GM19397 (cell line): Measurements from ENCODE around the gene GPRC5D.

Source experiments
- ATAC-seq: cut with Tn5 transposase; IDR thresholded peaks from one replicate; pipeline ENCODE4 v1.9.1; 2021; ENCODE audit warnings: mild to moderate bottlenecking, moderate library complexity; ENCODE audit not compliant: unreplicated experiment

GPRC5D gene

GRCh38 chr12:12952036-12952435 is at the start of gene GPRC5D:
GPRC5D (minus strand) TSS chr12:12952170; CDS start chr12:12950384, 1,786 bp downstream.
- no peak for ATAC-seq

- no peak for ATAC-seq
Observed at GRCh38 chr12:13001775-13002040, 49.7 kb upstream of the GPRC5D start.

GRCh38 chr12:13000925-13001774 is 49.2 kb upstream of the GPRC5D start:
- no peak for ATAC-seq

GRCh38 chr12:13000616-13000924 is 48.6 kb upstream of the GPRC5D start:
- peak; percentile 34 for ATAC-seq

- ATAC-seq: peak; percentile 88
Observed at GRCh38 chr12:12999959-13000615, 48.1 kb upstream of the GPRC5D start, which contains the start of gene HEBP1. HEBP1 (minus strand) TSS chr12:13000265; CDS start chr12:13000114, 151 bp downstream.

GRCh38 chr12:12999271-12999958 is 47.4 kb upstream of the GPRC5D start:
- no peak for ATAC-seq

GRCh38 chr12:12998248-12998647 is 46.3 kb upstream of the GPRC5D start:
- no peak for ATAC-seq

- no peak for ATAC-seq
Observed at GRCh38 chr12:12997734-12998133, 45.8 kb upstream of the GPRC5D start.

- ATAC-seq: no peak
Observed at GRCh38 chr12:12997156-12997555, 45.2 kb upstream of the GPRC5D start.

- no peak for ATAC-seq
Observed at GRCh38 chr12:12996209-12996608, 44.2 kb upstream of the GPRC5D start.

- no peak for ATAC-seq
Observed at GRCh38 chr12:12995088-12995487, 43.1 kb upstream of the GPRC5D start.

- ATAC-seq: no peak
Observed at GRCh38 chr12:12993367-12993766, 41.4 kb upstream of the GPRC5D start.

- no peak for ATAC-seq
Observed at GRCh38 chr12:12992418-12993130, 40.6 kb upstream of the GPRC5D start.

GRCh38 chr12:12990700-12991468 is 38.9 kb upstream of the GPRC5D start:
- ATAC-seq: no peak

- ATAC-seq: no peak
Observed at GRCh38 chr12:12987421-12987820, 35.5 kb upstream of the GPRC5D start.

GRCh38 chr12:12986775-12987331 is 34.9 kb upstream of the GPRC5D start:
- ATAC-seq: no peak

GRCh38 chr12:12985817-12986408 is 33.9 kb upstream of the GPRC5D start:
- no peak for ATAC-seq

- ATAC-seq: no peak
Observed at GRCh38 chr12:12984149-12984548, 32.2 kb upstream of the GPRC5D start.

- ATAC-seq: no peak
Observed at GRCh38 chr12:12983420-12984035, 31.6 kb upstream of the GPRC5D start.
